ENCODE data around the gene TRIM71. TPM values are rescaled to one million over a fixed set of nuclear protein-coding genes. Genes with fewer than 3 reads are reported as not detected.

Gene TRIM71
- total RNA-seq, 3 donors from 2014 or later = not detected

DNA sequence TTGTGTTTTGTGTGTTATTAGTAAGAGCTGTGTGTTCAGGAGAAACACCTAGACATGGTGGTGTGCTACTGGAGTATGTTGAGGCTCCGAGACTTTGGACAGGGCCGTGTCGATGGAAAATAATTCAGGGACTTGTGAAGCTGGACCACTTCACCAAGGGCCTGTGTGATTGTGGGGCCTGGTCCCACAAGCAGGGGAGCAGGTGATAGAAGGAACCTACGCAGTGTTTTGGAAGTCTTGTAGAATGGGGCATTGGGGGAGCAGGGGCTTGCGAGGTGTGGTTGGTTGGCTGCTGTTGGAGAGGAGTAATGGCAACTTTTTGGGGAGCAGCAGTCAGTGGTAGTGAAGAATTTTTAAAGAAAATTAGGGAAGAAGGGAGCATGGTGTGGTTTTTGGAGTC is 48.7 kb downstream of the TRIM71 start:
- H3K9me3 ChIP-seq = no peaks in the 10 kb centered on the region
- H3K4me1 ChIP-seq (ENCODE audit: low read depth) = no peaks in the 10 kb centered on the region
- ATAC-seq = no peak
- DNase-seq = no peak
- no peak overlapping the region for H3K4me3 ChIP-seq
- intact Hi-C loops (cut with DNase I, micrococcal nuclease) = no loop called here
- TF ChIP-seq, protein P1, sequence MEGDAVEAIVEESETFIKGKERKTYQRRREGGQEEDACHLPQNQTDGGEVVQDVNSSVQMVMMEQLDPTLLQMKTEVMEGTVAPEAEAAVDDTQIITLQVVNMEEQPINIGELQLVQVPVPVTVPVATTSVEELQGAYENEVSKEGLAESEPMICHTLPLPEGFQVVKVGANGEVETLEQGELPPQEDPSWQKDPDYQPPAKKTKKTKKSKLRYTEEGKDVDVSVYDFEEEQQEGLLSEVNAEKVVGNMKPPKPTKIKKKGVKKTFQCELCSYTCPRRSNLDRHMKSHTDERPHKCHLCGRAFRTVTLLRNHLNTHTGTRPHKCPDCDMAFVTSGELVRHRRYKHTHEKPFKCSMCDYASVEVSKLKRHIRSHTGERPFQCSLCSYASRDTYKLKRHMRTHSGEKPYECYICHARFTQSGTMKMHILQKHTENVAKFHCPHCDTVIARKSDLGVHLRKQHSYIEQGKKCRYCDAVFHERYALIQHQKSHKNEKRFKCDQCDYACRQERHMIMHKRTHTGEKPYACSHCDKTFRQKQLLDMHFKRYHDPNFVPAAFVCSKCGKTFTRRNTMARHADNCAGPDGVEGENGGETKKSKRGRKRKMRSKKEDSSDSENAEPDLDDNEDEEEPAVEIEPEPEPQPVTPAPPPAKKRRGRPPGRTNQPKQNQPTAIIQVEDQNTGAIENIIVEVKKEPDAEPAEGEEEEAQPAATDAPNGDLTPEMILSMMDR (IDR thresholded peaks at IDR 0.05) = no peak
- no peaks in the 10 kb centered on the region for H3K36me3 ChIP-seq (ENCODE audit: low read depth)

DNA sequence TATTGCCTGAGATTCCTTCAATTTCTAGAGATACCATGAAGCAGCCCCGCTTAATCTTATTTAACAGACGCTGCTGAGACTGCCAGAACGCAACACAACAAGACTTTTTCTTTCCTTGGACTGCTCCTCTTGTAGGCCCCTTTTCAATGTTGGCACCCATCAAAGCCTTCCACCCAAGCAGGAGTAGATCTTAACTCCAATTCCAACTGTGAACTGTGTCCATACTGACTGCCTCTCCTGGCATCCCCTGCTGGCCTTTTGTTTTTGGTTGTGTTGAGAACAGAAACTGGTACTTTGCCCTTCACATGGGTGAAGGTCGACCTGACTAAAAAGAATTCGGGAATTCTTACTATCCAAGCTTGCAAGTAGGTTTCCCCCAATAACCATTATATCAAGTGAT is 50.2 kb downstream of the TRIM71 start:
- ATAC-seq (no peak), DNase-seq (no peak)
- Histone ChIP-seq H3K4me3 (no peak overlapping the region), H3K4me1 (ENCODE audit: low read depth) (no peaks in the 10 kb centered on the region), H3K36me3 (ENCODE audit: low read depth) (no peaks in the 10 kb centered on the region), H3K9me3 (no peaks in the 10 kb centered on the region)
- TF ChIP-seq, protein P1 (IDR thresholded peaks at IDR 0.05) = no peak
- intact Hi-C loops (cut with DNase I, micrococcal nuclease) = no loop called here

DNA sequence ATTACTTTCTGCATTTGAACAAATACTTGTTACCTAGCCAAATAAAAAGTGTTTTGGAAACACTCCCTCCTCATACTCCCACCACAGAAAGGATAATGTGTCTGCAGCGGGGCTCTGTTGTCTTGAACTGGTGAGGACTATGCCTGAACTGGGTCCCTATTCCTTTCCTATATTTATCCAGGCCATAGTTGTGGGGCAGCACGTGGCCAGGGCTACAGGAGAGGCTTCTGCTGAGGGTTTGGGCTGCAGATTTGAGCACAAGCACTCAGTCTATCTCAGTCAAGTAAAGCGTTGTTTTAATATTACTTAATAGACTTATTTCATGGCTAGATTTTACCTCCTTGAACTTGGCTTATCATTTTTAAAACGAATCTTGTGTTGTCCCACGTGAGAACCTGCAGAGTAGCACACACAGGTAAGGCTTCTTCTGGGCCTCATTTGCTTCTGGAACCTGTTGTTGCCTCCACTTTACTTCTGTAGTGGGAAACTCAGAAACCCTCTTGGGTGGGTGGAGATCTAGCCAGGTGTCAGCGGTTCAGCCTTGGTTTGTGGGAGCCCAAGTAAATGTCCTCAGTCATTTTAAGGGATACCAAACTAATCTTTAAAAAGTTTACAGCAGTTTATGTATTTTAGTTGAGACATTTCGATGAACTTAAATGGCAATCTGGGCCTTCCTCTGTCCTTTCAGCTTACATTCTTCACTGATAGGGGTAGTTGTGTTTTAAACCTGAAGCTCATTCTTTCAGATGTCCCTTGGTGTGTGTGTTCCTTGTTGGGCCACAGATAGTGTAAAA is 51.1 kb downstream of the TRIM71 start:
- intact Hi-C loops (cut with DNase I, micrococcal nuclease) = no loop called here
- Histone ChIP-seq H3K9me3 (no peaks in the 10 kb centered on the region), H3K36me3 (ENCODE audit: low read depth) (no peaks in the 10 kb centered on the region), H3K4me3 (no peak overlapping the region), H3K4me1 (ENCODE audit: low read depth) (no peaks in the 10 kb centered on the region)
- no peak for DNase-seq
- TF ChIP-seq, protein P1 (IDR thresholded peaks at IDR 0.05) = no peak
- no peak for ATAC-seq

DNA sequence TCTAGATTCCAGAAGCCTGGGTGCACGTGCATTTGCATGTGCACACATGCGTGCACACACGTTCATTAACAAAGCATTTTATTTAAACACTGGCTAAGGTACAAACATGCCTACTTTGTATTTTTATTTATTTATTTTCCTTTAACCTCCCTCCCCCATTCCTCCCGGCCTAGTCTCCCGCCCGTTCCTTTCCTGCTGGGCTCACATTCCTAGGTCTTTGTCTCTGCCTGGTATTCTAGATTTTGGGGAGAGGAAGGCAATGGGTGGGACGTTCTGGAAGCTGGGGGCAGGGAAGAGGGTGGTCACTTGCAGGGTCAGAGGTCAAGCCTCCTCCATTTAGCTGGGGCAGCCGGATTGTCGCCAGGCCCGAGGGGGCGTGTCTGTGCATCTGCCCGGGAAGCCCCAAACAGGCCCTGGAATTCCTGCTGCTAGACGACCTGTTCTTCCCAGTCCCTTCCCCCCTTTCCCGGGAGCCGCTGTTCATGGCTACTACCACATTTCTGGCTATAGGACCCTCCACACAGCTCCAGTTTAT is 51.8 kb downstream of the TRIM71 start:
- Histone ChIP-seq H3K4me3 (no peak overlapping the region), H3K36me3 (ENCODE audit: low read depth) (no peaks in the 10 kb centered on the region), H3K4me1 (ENCODE audit: low read depth) (no peaks in the 10 kb centered on the region), H3K9me3 (no peaks in the 10 kb centered on the region)
- ATAC-seq (no peak), DNase-seq (no peak)
- intact Hi-C loops (cut with DNase I, micrococcal nuclease) = no loop called here
- TF ChIP-seq, protein P1 (IDR thresholded peaks at IDR 0.05) = no peak

DNA sequence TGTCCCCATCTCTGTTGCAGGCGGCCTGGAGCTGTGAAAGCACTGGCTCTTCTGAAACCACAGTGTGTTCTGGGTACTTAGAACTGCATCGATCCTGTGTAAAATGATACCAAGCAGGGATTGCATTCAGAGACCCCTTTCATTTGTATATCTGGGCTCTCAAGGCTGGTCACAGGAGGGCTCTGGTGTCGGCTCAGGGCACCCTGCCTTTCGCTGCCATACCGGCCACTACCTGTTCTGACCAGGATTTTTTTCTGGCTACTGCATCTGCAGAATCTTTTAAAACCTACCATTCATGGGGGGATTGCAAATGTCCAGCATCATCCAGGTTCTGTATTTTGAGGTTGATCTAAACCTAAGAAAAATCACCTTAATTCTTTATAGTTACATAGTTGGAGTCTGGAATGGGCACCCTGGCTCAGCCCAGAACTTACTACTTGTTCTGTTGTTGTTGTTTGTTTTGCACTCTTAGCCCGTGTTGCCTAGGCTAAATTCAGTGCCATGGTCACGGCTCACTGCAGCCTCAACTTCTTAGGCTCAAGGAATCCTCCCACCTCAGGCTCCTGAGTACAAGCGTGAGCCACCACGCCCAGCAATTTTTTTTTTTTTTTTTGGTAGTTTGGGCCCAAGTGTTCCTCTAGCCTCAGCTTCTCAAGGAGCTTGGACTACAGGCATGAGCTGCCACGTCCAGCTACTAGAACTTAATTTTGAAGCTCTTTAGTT is 52.7 kb downstream of the TRIM71 start:
- TF ChIP-seq, protein P1 (IDR thresholded peaks at IDR 0.05) = no peak
- DNase-seq = no peak
- H3K9me3 ChIP-seq = no peaks in the 10 kb centered on the region
- ATAC-seq = no peak
- no peak overlapping the region for H3K4me3 ChIP-seq
- H3K4me1 ChIP-seq (ENCODE audit: low read depth) = no peaks in the 10 kb centered on the region
- H3K36me3 ChIP-seq (ENCODE audit: low read depth) = no peaks in the 10 kb centered on the region
- intact Hi-C loops (cut with DNase I, micrococcal nuclease) = no loop called here

Measured in mucosa of descending colon (tissue), 3 donors.